Upper lobe of right lung (tissue), 1 donor: ENCODE data around the gene MAP2K5. TPM values are rescaled to one million over a fixed set of nuclear protein-coding genes. Genes with fewer than 3 reads are reported as not detected.

Experiments used
- ATAC-seq: fragments of 200-7000 bp; cut with Tn5 transposase; one replicate; pipeline ENCODE4 v1.9.1; 2020; ENCODE audit warnings: mild to moderate bottlenecking, moderate library complexity
- DNase-seq: peaks from one replicate; pipeline ENCODE4 v3.0.0-alpha.2; 2020
- H3K27ac ChIP-seq: fragments of 200-600 bp; one replicate; pipeline ENCODE4 v1.8.0; 2022
- H3K27me3 ChIP-seq: fragments of 200-600 bp; one replicate; pipeline ENCODE4 v1.8.0; 2022; ENCODE audit warnings: mild to moderate bottlenecking
- H3K36me3 ChIP-seq: fragments of 200-600 bp; one replicate; pipeline ENCODE4 v1.8.0; 2022
- H3K4me1 ChIP-seq: fragments of 200-600 bp; one replicate; pipeline ENCODE4 v1.8.0; 2022
- H3K4me3 ChIP-seq: fragments of 200-600 bp; one replicate; pipeline ENCODE4 v1.8.0; 2022; ENCODE audit warnings: mild to moderate bottlenecking
- H3K9me3 ChIP-seq: fragments of 200-600 bp; one replicate; pipeline ENCODE4 v1.8.0; 2022
- CTCF ChIP-seq: fragments of 200-600 bp; IDR thresholded peaks from one replicate; pipeline ENCODE4 v1.8.0; 2022; ENCODE audit warnings: antibody characterized with exemption
- intact Hi-C: fragments of 100-400 bp; cut with DNase I; formaldehyde crosslinking; loops from one replicate; pipeline ENCODE4 v1.11.0; 2022
- total RNA-seq: library from RNA; stranded (reverse); fragmentation: NEBNext Ultra II Directional; extraction: Animal tissue kit (Norgen Biotek cat#: 25700); gene quantifications from one replicate; pipeline ENCODE4 v1.2.1, GENCODE V29; 2021
- donor health status: DM: no; HTN: yes; CAD: no; lungs with severe emphysema.

MAP2K5 gene
- total RNA-seq, 1 donor from 2014 or later: 18.3 TPM

GRCh38 chr15:67641453-67641852 is 99.0 kb downstream of the MAP2K5 start:
- TF ChIP-seq CTCF: no peak
- Histone ChIP-seq H3K4me1 (no peaks in the 10 kb centered on the region), H3K4me3 (no peak overlapping the region), H3K27me3 (no peaks in the 10 kb centered on the region), H3K9me3 (no peaks in the 10 kb centered on the region), H3K27ac (no peak overlapping the region), H3K36me3 (peaks cover 7% of the 10 kb centered on the region)
- ATAC-seq (no peak), DNase-seq (no peak)
- intact Hi-C loops: no loop called here

- intact Hi-C loops: no loop called here
- peaks cover 12% of the 10 kb centered on the region for H3K36me3 ChIP-seq
Measured at GRCh38 chr15:67646847-67647246, 104.3 kb downstream of the MAP2K5 start.

GRCh38 chr15:67652586-67652985 is 110.1 kb downstream of the MAP2K5 start:
- intact Hi-C loops: no loop called here
- Histone ChIP-seq H3K9me3 (peaks cover 5% of the 10 kb centered on the region), H3K27me3 (no peaks in the 10 kb centered on the region)

More at GRCh38 chr15:67646847-67647246, 104.3 kb downstream of the MAP2K5 start:
- Histone ChIP-seq H3K27ac (no peak overlapping the region), H3K9me3 (no peaks in the 10 kb centered on the region), H3K27me3 (no peaks in the 10 kb centered on the region), H3K4me3 (no peak overlapping the region), H3K4me1 (no peaks in the 10 kb centered on the region)
- no peak for TF ChIP-seq CTCF
- DNase-seq (no peak), ATAC-seq (no peak)

GRCh38 chr15:67660446-67660845 is 117.9 kb downstream of the MAP2K5 start:
- Histone ChIP-seq H3K4me3 (no peak overlapping the region), H3K27ac (no peak overlapping the region), H3K4me1 (no peaks in the 10 kb centered on the region), H3K9me3 (no peaks in the 10 kb centered on the region), H3K27me3 (no peaks in the 10 kb centered on the region), H3K36me3 (peaks cover 4% of the 10 kb centered on the region)
- intact Hi-C loops: no loop called here
- DNase-seq (no peak), ATAC-seq (no peak)
- TF ChIP-seq CTCF: no peak

More at GRCh38 chr15:67652586-67652985, 110.1 kb downstream of the MAP2K5 start:
- no peak overlapping the region for H3K4me3 ChIP-seq
- H3K4me1 ChIP-seq: no peaks in the 10 kb centered on the region
- peaks cover 10% of the 10 kb centered on the region for H3K36me3 ChIP-seq
- ATAC-seq (no peak), DNase-seq (no peak)
- no peak overlapping the region for H3K27ac ChIP-seq
- TF ChIP-seq CTCF: no peak

- no peak for ATAC-seq
- H3K4me1 ChIP-seq: no peaks in the 10 kb centered on the region
Measured at GRCh38 chr15:67660874-67661606, 118.5 kb downstream of the MAP2K5 start.

More at GRCh38 chr15:67660874-67661606, 118.5 kb downstream of the MAP2K5 start:
- H3K27ac ChIP-seq: no peak overlapping the region
- H3K36me3 ChIP-seq: peaks cover 4% of the 10 kb centered on the region
- intact Hi-C loops: no loop called here
- no peaks in the 10 kb centered on the region for H3K9me3 ChIP-seq
- H3K4me3 ChIP-seq: no peak overlapping the region
- no peak for TF ChIP-seq CTCF
- DNase-seq: no peak
- no peaks in the 10 kb centered on the region for H3K27me3 ChIP-seq
